GM04503 (cell line): Measurements from ENCODE around the gene UGT1A4.

Experiments
- DNase-seq: peaks from one replicate; pipeline ENCODE4 v3.0.0-alpha.2; 2012; ENCODE audit warnings: low read depth

UGT1A4 gene

GRCh38 chr2:233718552-233718951, at the start of gene UGT1A4:
UGT1A4 (plus strand) TSS chr2:233718736; CDS start chr2:233718821, 85 bp downstream.
- no peak for DNase-seq

- no peak for DNase-seq
Measured at GRCh38 chr2:233671290-233672161, 47.0 kb upstream of the UGT1A4 start, which contains the start of gene UGT1A9. UGT1A9 (plus strand) TSS chr2:233671898; CDS start chr2:233671935, 37 bp downstream.

GRCh38 chr2:233672886-233673285, 45.6 kb upstream of the UGT1A4 start:
- DNase-seq, result no peak

- no peak for DNase-seq
Measured at GRCh38 chr2:233673896-233674295, 44.6 kb upstream of the UGT1A4 start.

- no peak for DNase-seq
Measured at GRCh38 chr2:233674314-233674713, 44.2 kb upstream of the UGT1A4 start.

GRCh38 chr2:233674995-233675394, 43.5 kb upstream of the UGT1A4 start:
- no peak for DNase-seq

- no peak for DNase-seq
Measured at GRCh38 chr2:233676046-233676445, 42.5 kb upstream of the UGT1A4 start.

GRCh38 chr2:233679196-233679595, 39.3 kb upstream of the UGT1A4 start:
- no peak for DNase-seq

GRCh38 chr2:233680361-233681045, 38.0 kb upstream of the UGT1A4 start:
- no peak for DNase-seq

GRCh38 chr2:233681521-233682099, 36.9 kb upstream of the UGT1A4 start, which contains the start of gene UGT1A7:
UGT1A7 (plus strand) TSS chr2:233681901; CDS start chr2:233681938, 37 bp downstream.
- DNase-seq, result no peak

- no peak for DNase-seq
Measured at GRCh38 chr2:233684640-233685039, 33.9 kb upstream of the UGT1A4 start.

- no peak for DNase-seq
Measured at GRCh38 chr2:233686928-233687327, 31.6 kb upstream of the UGT1A4 start.

- no peak for DNase-seq
Measured at GRCh38 chr2:233688341-233688740, 30.2 kb upstream of the UGT1A4 start.

GRCh38 chr2:233689031-233689430, 29.5 kb upstream of the UGT1A4 start:
- DNase-seq, result no peak

- DNase-seq, result no peak
Measured at GRCh38 chr2:233689501-233689900, 29.0 kb upstream of the UGT1A4 start.

GRCh38 chr2:233690444-233690843, 28.1 kb upstream of the UGT1A4 start:
- no peak for DNase-seq

GRCh38 chr2:233691443-233692433, 26.8 kb upstream of the UGT1A4 start:
- no peak for DNase-seq

GRCh38 chr2:233692648-233693047, 25.9 kb upstream of the UGT1A4 start, which contains the start of gene UGT1A6:
UGT1A6 (plus strand) TSS chr2:233692890; CDS start chr2:233693005, 115 bp downstream.
- no peak for DNase-seq

GRCh38 chr2:233693963-233694362, 24.6 kb upstream of the UGT1A4 start:
- no peak for DNase-seq

- no peak for DNase-seq
Measured at GRCh38 chr2:233698740-233699139, 19.8 kb upstream of the UGT1A4 start.

- DNase-seq, result no peak
Measured at GRCh38 chr2:233699424-233700027, 19.0 kb upstream of the UGT1A4 start.
